Psoas muscle (tissue), 8 donors: Measurements from ENCODE around the gene ABCB9. TPM values are rescaled to one million over a fixed set of nuclear protein-coding genes. Genes with fewer than 3 reads are reported as not detected.

Source experiments
- ATAC-seq, 4 donors: fragments of 200-7000 bp; cut with Tn5 transposase; one replicate each; pipeline ENCODE4 v1.9.1; 2020; ENCODE audit warnings: moderate library complexity in 3 of 4, mild to moderate bottlenecking in 2 of 4
- DNase-seq, 2 donors: peaks; one replicate each; pipeline ENCODE4 v3.0.0-alpha.2; 2020
- H3K27ac ChIP-seq: fragments of 200-600 bp; one replicate; pipeline ENCODE4 v1.8.0; 2022
- H3K27me3 ChIP-seq, 3 donors: fragments of 200-600 bp in 1 of 3; one replicate each; pipeline versions ENCODE4 v1.6.1 to v1.8.0; 2013 to 2022; ENCODE audit warnings: low read length in 2 of 3, mild to moderate bottlenecking in 2 of 3, moderate library complexity in 1 of 3; ENCODE audit not compliant: insufficient read depth in 3 of 3
- H3K36me3 ChIP-seq, 2 donors: fragments of 200-600 bp in 1 of 2; one replicate each; pipeline versions ENCODE4 v1.6.1 to v1.8.0; 2013 to 2022; ENCODE audit warnings: low read depth in 1 of 2, mild to moderate bottlenecking in 1 of 2, moderate library complexity in 1 of 2; ENCODE audit not compliant: insufficient read depth in 1 of 2
- H3K4me1 ChIP-seq: fragments of 200-600 bp; one replicate; pipeline ENCODE4 v1.8.0; 2022
- H3K4me3 ChIP-seq: fragments of 200-600 bp; one replicate; pipeline ENCODE4 v1.8.0; 2022; ENCODE audit warnings: mild to moderate bottlenecking
- H3K9me3 ChIP-seq: fragments of 200-600 bp; one replicate; pipeline ENCODE4 v1.8.0; 2022
- CTCF ChIP-seq: fragments of 200-600 bp; IDR thresholded peaks from one replicate; pipeline ENCODE4 v1.8.0; 2022; ENCODE audit warnings: antibody characterized with exemption
- WGBS, 3 donors: extraction: QIAGEN DNeasy Blood & Tissue Kit; methylation state at CpG; one replicate each; pipeline versions ENCODE4 v1.1.6 to v1.1.7; 2013; 5-methylcytosine and 5-hydroxymethylcytosine counted together
- intact Hi-C, 2 donors: fragments of 100-400 bp; cut with DNase I; formaldehyde crosslinking; loops; one replicate each; pipeline versions ENCODE4 v1.11.0 to v1.14.2; 2022
- polyA plus RNA-seq, 3 donors: library from polyadenylated mRNA; stranded (reverse); fragments of 200-250 nt; gene quantifications; one replicate each; pipeline ENCODE4 v1.2.3, GENCODE V29; 2013
- total RNA-seq, 4 donors: library from RNA; stranded (reverse); fragmentation: NEBNext Ultra II Directional in 2 of 4; extraction: Animal tissue kit (Norgen Biotek cat#: 25700) in 2 of 4; gene quantifications; one replicate each; pipeline versions ENCODE4 v1.2.1 to v1.2.4, GENCODE V29; 2021 to 2023
- donor health status: healthy with polysubstance abuse.
- donor health status: DM: no; HTN: no; CAD: no; lungs with moderate emphysema.
- donor health status: Bipolar disorder and iron deficiency.
- donor health status: healthy.
- donor health status: DM: yes; HTN: yes; CAD: no.
- donor health status: DM: no; HTN: no; CAD: no.
- donor health status: DM: no; HTN: no; CAD: no.
- donor health status: DM: yes; HTN: yes; CAD: no.

Gene ABCB9
- total and polyA plus RNA-seq, 7 donors, result 0.47 to 1.1 (median 0.62) TPM

GRCh38 chr12:122992386-122992785 lies 26.1 kb upstream of the ABCB9 start:
- DNase-seq, result peak; percentile 4 to 19
- 82 to 84% (median 82%) methylated on average over 19 of the region's 19 CpGs for WGBS, 3 donors
- H3K27ac ChIP-seq, result no peak overlapping the region
- ATAC-seq, result no peak
- H3K36me3 ChIP-seq, result peaks cover 0 to 17% of the 10 kb centered on the region in 2 donors
- intact Hi-C loops, result no loop called here
- no peaks in the 10 kb centered on the region for H3K9me3 ChIP-seq
- no peaks in the 10 kb centered on the region for H3K27me3 ChIP-seq
- peaks cover 23% of the 10 kb centered on the region for H3K4me1 ChIP-seq
- H3K4me3 ChIP-seq, result no peak overlapping the region
- no peak for TF ChIP-seq CTCF

DNA sequence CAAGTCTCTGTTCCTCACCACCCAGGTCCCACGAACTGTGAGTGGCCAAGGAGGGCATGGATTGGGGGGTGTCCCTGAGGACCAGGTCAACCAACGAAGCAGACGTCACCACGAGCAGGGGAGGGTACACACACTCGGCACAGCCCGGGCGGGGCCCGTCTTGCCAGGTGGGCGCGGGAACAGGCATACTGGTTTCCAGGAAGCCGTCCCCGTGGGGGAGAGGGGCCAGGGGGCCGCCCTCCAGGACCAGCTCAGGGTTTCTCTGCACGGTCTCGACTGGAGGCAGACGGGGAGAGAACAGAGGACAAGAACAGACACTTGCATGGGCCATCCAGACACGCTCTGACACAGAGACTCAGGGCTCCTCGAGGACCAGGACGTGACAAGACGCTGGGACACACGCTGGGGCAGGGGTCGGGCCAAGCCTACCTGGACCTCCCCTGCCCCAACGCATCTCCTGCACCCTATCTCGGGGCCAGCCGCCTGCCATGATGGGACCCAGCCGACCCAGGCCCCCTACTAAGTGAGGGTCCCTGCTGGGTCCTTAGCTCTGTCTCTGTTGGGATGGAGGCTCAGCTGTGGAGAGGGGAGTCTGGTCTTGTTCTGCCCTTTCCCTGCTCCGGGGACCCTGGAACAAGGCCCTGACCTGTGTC lies 25.5 kb upstream of the ABCB9 start:
- TF ChIP-seq CTCF, result no peak
- WGBS, 3 donors, result 86 to 88% (median 86%) methylated on average over 27 of the region's 27 CpGs
- no peak overlapping the region for H3K4me3 ChIP-seq
- H3K4me1 ChIP-seq, result peaks cover 22% of the 10 kb centered on the region
- ATAC-seq (no peak), DNase-seq (peak; percentile 13 to 50)
- intact Hi-C loops, result no loop called here
- H3K36me3 ChIP-seq, result peaks cover 0 to 23% of the 10 kb centered on the region in 2 donors
- H3K27me3 ChIP-seq, result no peaks in the 10 kb centered on the region
- H3K27ac ChIP-seq, result no peak overlapping the region
- H3K9me3 ChIP-seq, result no peaks in the 10 kb centered on the region

DNA sequence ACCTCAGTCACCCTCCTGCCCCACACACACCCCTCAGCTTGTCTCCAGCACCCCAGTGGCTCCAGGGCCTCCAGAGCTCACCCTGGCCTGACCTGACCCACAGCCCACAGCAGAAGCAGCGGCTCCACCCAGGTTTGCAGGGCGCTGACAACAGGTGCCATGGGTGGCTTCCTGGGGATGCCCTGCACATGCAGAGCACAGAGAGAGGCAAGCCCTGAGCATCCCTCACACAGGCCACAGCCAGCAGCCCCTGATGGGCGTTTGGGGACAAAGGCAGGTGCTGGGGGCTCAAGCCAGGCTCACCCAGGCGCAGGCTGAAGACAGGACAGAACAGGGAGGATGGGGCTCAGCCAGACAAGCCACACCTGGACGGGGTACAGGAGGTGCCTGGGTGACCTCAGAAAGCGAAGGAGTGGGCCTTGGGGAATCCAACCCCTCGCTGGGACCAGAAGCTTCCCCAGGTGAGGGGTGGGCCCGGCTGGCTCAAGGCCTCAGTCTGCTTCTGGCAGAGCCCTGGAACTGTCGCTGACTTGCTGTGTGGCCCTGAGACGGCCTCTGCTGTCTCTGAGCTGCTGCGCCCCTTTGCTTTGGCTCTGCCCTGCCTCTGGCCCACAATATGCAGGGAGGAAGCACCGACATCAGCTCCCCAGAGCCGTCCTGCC lies 24.8 kb upstream of the ABCB9 start:
- TF ChIP-seq CTCF, result no peak
- DNase-seq, result peak; percentile 16 to 26

GRCh38 chr12:122990561-122990960 lies 24.3 kb upstream of the ABCB9 start:
- intact Hi-C loops, result no loop called here
- Histone ChIP-seq H3K27me3 (no peaks in the 10 kb centered on the region), H3K4me3 (no peak overlapping the region), H3K9me3 (no peaks in the 10 kb centered on the region), H3K27ac (no peak overlapping the region), H3K36me3 (peaks cover 0 to 34% of the 10 kb centered on the region in 2 donors), H3K4me1 (peaks cover 12% of the 10 kb centered on the region)
- ATAC-seq (no peak), DNase-seq (peak in 1 of 2 donors; percentile 50)
- WGBS, 3 donors, result 92 to 97% (median 94%) methylated on average over 12 to 13 of the region's 13 CpGs
- TF ChIP-seq CTCF, result no peak

More for the DNA sequence above, 24.8 kb upstream of the ABCB9 start:
- Histone ChIP-seq H3K27me3 (no peaks in the 10 kb centered on the region), H3K36me3 (peaks cover 0 to 29% of the 10 kb centered on the region in 2 donors), H3K9me3 (no peaks in the 10 kb centered on the region), H3K4me1 (peaks cover 17% of the 10 kb centered on the region), H3K4me3 (no peak overlapping the region), H3K27ac (no peak overlapping the region)
- intact Hi-C loops, result no loop called here
- no peak for ATAC-seq
- WGBS, 3 donors, result 93 to 96% (median 94%) methylated on average over 13 of the region's 13 CpGs
